Mesenchymal stem cell (in vitro differentiated cells and primary cell): ENCODE results near the gene PSEN2.

Experiments used
- DNase-seq: peaks from one replicate; pipeline ENCODE4 v3.0.0-alpha.2; 2013
- H2AFZ ChIP-seq: one replicate; pipeline ENCODE4 v1.6.1; 2013; ENCODE audit warnings: low read depth, mild to moderate bottlenecking, control low read depth, inconsistent platforms, low read length, moderate library complexity
- H2AK5ac ChIP-seq: 2 replicates; pipeline ENCODE4 v1.6.1; 2013; ENCODE audit warnings: low read length, moderate library complexity, mild to moderate bottlenecking, inconsistent platforms; ENCODE audit not compliant: severe bottlenecking
- H2BK120ac ChIP-seq: one replicate; pipeline ENCODE4 v1.6.1; 2013; ENCODE audit warnings: low read depth, mild to moderate bottlenecking, inconsistent platforms, low read length, moderate library complexity
- H2BK12ac ChIP-seq, 2 experiments: one replicate each; pipeline ENCODE4 v1.6.1; 2013; ENCODE audit warnings: inconsistent platforms in 2 of 2, low read length in 2 of 2, mild to moderate bottlenecking in 2 of 2, moderate library complexity in 2 of 2, control low read depth in 1 of 2
- H2BK15ac ChIP-seq: one replicate; pipeline ENCODE4 v1.6.1; 2013; ENCODE audit warnings: mild to moderate bottlenecking, low read depth, inconsistent platforms; ENCODE audit not compliant: poor library complexity, severe bottlenecking
- H2BK5ac ChIP-seq: 2 replicates; pipeline ENCODE4 v1.6.1; 2013; ENCODE audit warnings: low read depth, mild to moderate bottlenecking, low read length, control low read depth, inconsistent platforms; ENCODE audit not compliant: poor library complexity, severe bottlenecking
- H3K14ac ChIP-seq, 2 experiments: one replicate each; pipeline ENCODE4 v1.6.1; 2013; ENCODE audit warnings: inconsistent platforms in 2 of 2, low read length in 2 of 2, control low read depth in 1 of 2, mild to moderate bottlenecking in 1 of 2, moderate library complexity in 1 of 2
- H3K18ac ChIP-seq, 2 experiments: one replicate each; pipeline ENCODE4 v1.6.1; 2013; ENCODE audit warnings: inconsistent platforms in 2 of 2, low read length in 2 of 2, control low read depth in 1 of 2, low read depth in 1 of 2, mild to moderate bottlenecking in 1 of 2
- H3K23ac ChIP-seq, 2 experiments: one replicate each; pipeline ENCODE4 v1.6.1; 2013; ENCODE audit warnings: inconsistent platforms in 2 of 2, low read length in 2 of 2, mild to moderate bottlenecking in 2 of 2, moderate library complexity in 2 of 2, control low read depth in 1 of 2
- H3K27ac ChIP-seq: 2 replicates; pipeline ENCODE4 v1.5.1; 2013; ENCODE audit warnings: mild to moderate bottlenecking, moderate library complexity, low read length, control low read depth, inconsistent platforms; ENCODE audit not compliant: poor library complexity, severe bottlenecking
- H3K27me3 ChIP-seq, 2 experiments: 2 replicates each; pipeline versions ENCODE4 v1.6.1 to v1.7.0; 2013; ENCODE audit warnings: low read length in 2 of 2, mild to moderate bottlenecking in 2 of 2, moderate library complexity in 2 of 2, control low read depth in 1 of 2, inconsistent platforms in 1 of 2; ENCODE audit not compliant: control insufficient read depth in 1 of 2, insufficient read depth in 1 of 2
- H3K36me3 ChIP-seq, 2 experiments: 2 replicates each; pipeline versions ENCODE4 v1.6.1 to v1.7.0; 2013; ENCODE audit warnings: low read length in 2 of 2, control low read depth in 1 of 2, inconsistent platforms in 1 of 2, low read depth in 1 of 2, mild to moderate bottlenecking in 1 of 2; ENCODE audit not compliant: insufficient read depth in 2 of 2, control insufficient read depth in 1 of 2
- H3K4ac ChIP-seq, 2 experiments: one replicate each; pipeline ENCODE4 v1.6.1; 2013; ENCODE audit warnings: inconsistent platforms in 2 of 2, low read length in 2 of 2, mild to moderate bottlenecking in 2 of 2, moderate library complexity in 2 of 2, control low read depth in 1 of 2, low read depth in 1 of 2
- H3K4me1 ChIP-seq: 2 replicates; pipeline ENCODE4 v1.6.1; 2013; ENCODE audit warnings: low read depth, low read length, control low read depth; ENCODE audit not compliant: control insufficient read depth, insufficient read depth
- H3K4me2 ChIP-seq: 2 replicates; pipeline ENCODE4 v1.6.1; 2013; ENCODE audit warnings: low read length, mild to moderate bottlenecking, inconsistent platforms; ENCODE audit not compliant: poor library complexity, severe bottlenecking
- H3K4me3 ChIP-seq, 2 experiments: 2 replicates each; pipeline versions ENCODE4 v1.5.1 to v1.7.0; 2013; ENCODE audit warnings: low read length in 2 of 2, mild to moderate bottlenecking in 2 of 2, control low read depth in 1 of 2, low read depth in 1 of 2; ENCODE audit not compliant: insufficient read depth in 1 of 2
- H3K79me1 ChIP-seq: replicated peaks from 2 replicates; pipeline ENCODE4 v1.6.1; 2013; ENCODE audit warnings: mild to moderate bottlenecking, control low read depth, low read length, inconsistent platforms; ENCODE audit not compliant: poor library complexity, severe bottlenecking
- H3K9ac ChIP-seq: 2 replicates; pipeline ENCODE4 v1.7.0; 2013; ENCODE audit warnings: mild to moderate bottlenecking, low read length, moderate library complexity
- H3K9me3 ChIP-seq: 2 replicates; pipeline ENCODE4 v1.7.0; 2013; ENCODE audit warnings: mild to moderate bottlenecking, low read length; ENCODE audit not compliant: control insufficient read depth
- H4K8ac ChIP-seq: one replicate; pipeline ENCODE4 v1.6.1; 2013; ENCODE audit warnings: inconsistent platforms, mild to moderate bottlenecking, low read length, moderate library complexity
- H4K91ac ChIP-seq: one replicate; pipeline ENCODE4 v1.6.1; 2013; ENCODE audit warnings: mild to moderate bottlenecking, low read length, inconsistent platforms
- WGBS: methylation state at CpG from one replicate; pipeline ENCODE4 v1.1.7; 2013; ENCODE audit warnings: mixed read lengths; 5-methylcytosine and 5-hydroxymethylcytosine counted together

Gene PSEN2

GRCh38 chr1:226915672-226915995, 45.2 kb downstream of the PSEN2 start:
- Histone ChIP-seq H3K4me1 (no peaks in the 10 kb centered on the region), H3K18ac (no peak overlapping the region), H3K36me3 (peaks cover 3 to 8% of the 10 kb centered on the region in 2 experiments), H3K4ac (no peak overlapping the region), H3K79me1 (no peaks in the 10 kb centered on the region), H2BK15ac (no peak overlapping the region), H4K8ac (no peak overlapping the region), H2AFZ (no peak overlapping the region), H3K9ac (no peak overlapping the region), H2AK5ac (no peak overlapping the region), H3K27me3 (no peaks in the 10 kb centered on the region), H3K9me3 (no peaks in the 10 kb centered on the region), H3K27ac (no peak overlapping the region), H3K14ac (no peak overlapping the region), H2BK12ac (no peak overlapping the region), H4K91ac (no peak overlapping the region), H2BK5ac (no peak overlapping the region), H3K4me2 (no peak overlapping the region), H3K23ac (no peak overlapping the region), H3K4me3 (no peak overlapping the region), H2BK120ac (no peak overlapping the region)
- DNase-seq: no peak
- 64% methylated on average over 3 of the region's 3 CpGs for WGBS

- Histone ChIP-seq H3K4ac (no peak overlapping the region), H2AK5ac (no peak overlapping the region), H3K4me1 (no peaks in the 10 kb centered on the region), H3K36me3 (peaks cover 3 to 8% of the 10 kb centered on the region in 2 experiments), H2BK15ac (no peak overlapping the region), H2BK5ac (no peak overlapping the region), H3K14ac (no peak overlapping the region), H4K91ac (no peak overlapping the region), H3K4me2 (no peak overlapping the region), H2BK120ac (no peak overlapping the region), H2AFZ (no peak overlapping the region), H3K27ac (no peak overlapping the region), H2BK12ac (no peak overlapping the region), H4K8ac (no peak overlapping the region), H3K9me3 (no peaks in the 10 kb centered on the region), H3K4me3 (no peak overlapping the region), H3K9ac (no peak overlapping the region), H3K18ac (no peak overlapping the region), H3K27me3 (no peaks in the 10 kb centered on the region), H3K79me1 (no peaks in the 10 kb centered on the region), H3K23ac (no peak overlapping the region)
- WGBS: 89% methylated on average over 1 of the region's 2 CpGs
- DNase-seq: no peak
Observed at GRCh38 chr1:226916497-226916896, 46.1 kb downstream of the PSEN2 start.

GRCh38 chr1:226919587-226919986, 49.2 kb downstream of the PSEN2 start:
- H3K27ac ChIP-seq: no peak overlapping the region
- H3K79me1 ChIP-seq: no peaks in the 10 kb centered on the region
- no peak overlapping the region for H3K9ac ChIP-seq
- no peak overlapping the region for H2AK5ac ChIP-seq
- H2BK120ac ChIP-seq: no peak overlapping the region
- peaks cover 3 to 8% of the 10 kb centered on the region in 2 experiments for H3K36me3 ChIP-seq
- H3K23ac ChIP-seq: no peak overlapping the region
- H2BK12ac ChIP-seq: no peak overlapping the region
- no peak overlapping the region for H2BK15ac ChIP-seq
- H3K4me1 ChIP-seq: no peaks in the 10 kb centered on the region
- 95% methylated on average over 3 of the region's 5 CpGs for WGBS
- H3K14ac ChIP-seq: no peak overlapping the region
- H2BK5ac ChIP-seq: no peak overlapping the region
- no peak overlapping the region for H3K4me2 ChIP-seq
- H3K18ac ChIP-seq: no peak overlapping the region
- no peak overlapping the region for H3K4ac ChIP-seq
- DNase-seq: no peak
- no peak overlapping the region for H4K91ac ChIP-seq
- no peak overlapping the region for H3K4me3 ChIP-seq
- no peaks in the 10 kb centered on the region for H3K27me3 ChIP-seq
- no peak overlapping the region for H4K8ac ChIP-seq
- H3K9me3 ChIP-seq: no peaks in the 10 kb centered on the region
- no peak overlapping the region for H2AFZ ChIP-seq

- H3K27ac ChIP-seq: no peak overlapping the region
- no peaks in the 10 kb centered on the region for H3K79me1 ChIP-seq
- H3K4ac ChIP-seq: no peak overlapping the region
- no peak overlapping the region for H2BK5ac ChIP-seq
- no peak overlapping the region for H3K23ac ChIP-seq
- H4K8ac ChIP-seq: no peak overlapping the region
- DNase-seq: no peak
- peaks cover 3 to 8% of the 10 kb centered on the region in 2 experiments for H3K36me3 ChIP-seq
- no peak overlapping the region for H2AFZ ChIP-seq
- H3K4me3 ChIP-seq: no peak overlapping the region
- no peak overlapping the region for H3K9ac ChIP-seq
- no peaks in the 10 kb centered on the region for H3K9me3 ChIP-seq
- no peak overlapping the region for H3K4me2 ChIP-seq
- no peak overlapping the region for H2BK15ac ChIP-seq
- H2AK5ac ChIP-seq: no peak overlapping the region
- H2BK120ac ChIP-seq: no peak overlapping the region
- no peak overlapping the region for H3K18ac ChIP-seq
- no peaks in the 10 kb centered on the region for H3K27me3 ChIP-seq
- H3K14ac ChIP-seq: no peak overlapping the region
- no peaks in the 10 kb centered on the region for H3K4me1 ChIP-seq
- 100% methylated on average over 1 of the region's 1 CpG for WGBS
- H2BK12ac ChIP-seq: no peak overlapping the region
- no peak overlapping the region for H4K91ac ChIP-seq
Observed at GRCh38 chr1:226919995-226920394, 49.6 kb downstream of the PSEN2 start.
